ENCODE data around the gene ANXA4.

DNA sequence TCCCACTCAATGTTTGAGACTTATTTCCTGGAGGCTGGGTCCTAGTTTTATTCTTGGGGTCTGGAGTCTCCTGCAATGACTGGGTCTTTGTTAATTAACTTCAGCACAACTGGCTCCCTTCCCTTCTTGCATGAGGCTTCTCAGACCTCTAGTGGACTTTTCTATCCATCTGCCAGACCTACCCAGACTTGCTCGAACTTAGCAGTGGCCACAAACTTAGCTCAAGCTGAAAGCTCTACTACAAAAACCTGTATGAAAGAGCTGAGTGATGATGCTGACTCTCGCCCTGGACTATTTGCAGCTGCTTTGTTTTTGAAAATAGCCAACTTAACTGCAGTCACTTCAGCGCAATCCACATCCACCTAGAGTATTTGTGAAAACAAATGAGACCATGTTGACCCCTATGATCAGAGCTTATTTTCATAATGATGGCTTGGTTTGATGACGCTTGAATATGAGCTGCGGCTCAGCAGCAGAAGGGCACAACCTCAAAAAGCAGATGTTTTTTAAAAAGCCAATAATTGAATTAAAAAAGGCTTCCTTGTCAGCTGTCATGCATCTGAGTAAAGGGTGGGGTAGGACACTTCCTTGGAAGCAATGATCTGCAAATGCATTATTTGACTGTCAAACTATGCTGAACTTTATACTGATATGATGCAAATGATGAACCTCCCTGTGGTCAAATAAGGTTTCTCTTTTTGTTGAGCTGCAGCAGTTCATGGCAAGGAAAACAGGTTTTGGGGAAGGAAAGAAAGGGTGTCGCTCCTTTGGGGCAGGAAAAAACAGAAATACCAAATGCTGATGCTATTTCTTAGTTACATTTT is 10.6 kb upstream of the ANXA4 start:
- TF ChIP-seq, protein P1, sequence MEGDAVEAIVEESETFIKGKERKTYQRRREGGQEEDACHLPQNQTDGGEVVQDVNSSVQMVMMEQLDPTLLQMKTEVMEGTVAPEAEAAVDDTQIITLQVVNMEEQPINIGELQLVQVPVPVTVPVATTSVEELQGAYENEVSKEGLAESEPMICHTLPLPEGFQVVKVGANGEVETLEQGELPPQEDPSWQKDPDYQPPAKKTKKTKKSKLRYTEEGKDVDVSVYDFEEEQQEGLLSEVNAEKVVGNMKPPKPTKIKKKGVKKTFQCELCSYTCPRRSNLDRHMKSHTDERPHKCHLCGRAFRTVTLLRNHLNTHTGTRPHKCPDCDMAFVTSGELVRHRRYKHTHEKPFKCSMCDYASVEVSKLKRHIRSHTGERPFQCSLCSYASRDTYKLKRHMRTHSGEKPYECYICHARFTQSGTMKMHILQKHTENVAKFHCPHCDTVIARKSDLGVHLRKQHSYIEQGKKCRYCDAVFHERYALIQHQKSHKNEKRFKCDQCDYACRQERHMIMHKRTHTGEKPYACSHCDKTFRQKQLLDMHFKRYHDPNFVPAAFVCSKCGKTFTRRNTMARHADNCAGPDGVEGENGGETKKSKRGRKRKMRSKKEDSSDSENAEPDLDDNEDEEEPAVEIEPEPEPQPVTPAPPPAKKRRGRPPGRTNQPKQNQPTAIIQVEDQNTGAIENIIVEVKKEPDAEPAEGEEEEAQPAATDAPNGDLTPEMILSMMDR (conservative IDR thresholded peaks at IDR 0.05; ENCODE audit: low read depth in 2 of 2) = no peak
- no peak for TF ChIP-seq NANOG (IDR thresholded peaks at IDR 0.05; ENCODE audit: borderline replicate concordance)
- TF ChIP-seq EZH2phosphoT487 (IDR thresholded peaks at IDR 0.05; ENCODE audit: unreplicated experiment) = no peak
- TF ChIP-seq EZH2 (IDR thresholded peaks at IDR 0.05; ENCODE audit: low read depth, unreplicated experiment) = no peak
- TF ChIP-seq STAT1 (IDR thresholded peaks at IDR 0.05; ENCODE audit: unreplicated experiment) = no peak
- no peak for TF ChIP-seq CREB1 (CRISPR knock-in tag; IDR thresholded peaks at IDR 0.05; ENCODE audit: low read depth)
- TF ChIP-seq, protein P2, sequence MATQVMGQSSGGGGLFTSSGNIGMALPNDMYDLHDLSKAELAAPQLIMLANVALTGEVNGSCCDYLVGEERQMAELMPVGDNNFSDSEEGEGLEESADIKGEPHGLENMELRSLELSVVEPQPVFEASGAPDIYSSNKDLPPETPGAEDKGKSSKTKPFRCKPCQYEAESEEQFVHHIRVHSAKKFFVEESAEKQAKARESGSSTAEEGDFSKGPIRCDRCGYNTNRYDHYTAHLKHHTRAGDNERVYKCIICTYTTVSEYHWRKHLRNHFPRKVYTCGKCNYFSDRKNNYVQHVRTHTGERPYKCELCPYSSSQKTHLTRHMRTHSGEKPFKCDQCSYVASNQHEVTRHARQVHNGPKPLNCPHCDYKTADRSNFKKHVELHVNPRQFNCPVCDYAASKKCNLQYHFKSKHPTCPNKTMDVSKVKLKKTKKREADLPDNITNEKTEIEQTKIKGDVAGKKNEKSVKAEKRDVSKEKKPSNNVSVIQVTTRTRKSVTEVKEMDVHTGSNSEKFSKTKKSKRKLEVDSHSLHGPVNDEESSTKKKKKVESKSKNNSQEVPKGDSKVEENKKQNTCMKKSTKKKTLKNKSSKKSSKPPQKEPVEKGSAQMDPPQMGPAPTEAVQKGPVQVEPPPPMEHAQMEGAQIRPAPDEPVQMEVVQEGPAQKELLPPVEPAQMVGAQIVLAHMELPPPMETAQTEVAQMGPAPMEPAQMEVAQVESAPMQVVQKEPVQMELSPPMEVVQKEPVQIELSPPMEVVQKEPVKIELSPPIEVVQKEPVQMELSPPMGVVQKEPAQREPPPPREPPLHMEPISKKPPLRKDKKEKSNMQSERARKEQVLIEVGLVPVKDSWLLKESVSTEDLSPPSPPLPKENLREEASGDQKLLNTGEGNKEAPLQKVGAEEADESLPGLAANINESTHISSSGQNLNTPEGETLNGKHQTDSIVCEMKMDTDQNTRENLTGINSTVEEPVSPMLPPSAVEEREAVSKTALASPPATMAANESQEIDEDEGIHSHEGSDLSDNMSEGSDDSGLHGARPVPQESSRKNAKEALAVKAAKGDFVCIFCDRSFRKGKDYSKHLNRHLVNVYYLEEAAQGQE (IDR thresholded peaks at IDR 0.05; ENCODE audit: unreplicated experiment) = no peak
- TF ChIP-seq POLR2AphosphoS5 (IDR thresholded peaks at IDR 0.05; ENCODE audit: low read depth) = no peak
- TF ChIP-seq, protein P3, sequence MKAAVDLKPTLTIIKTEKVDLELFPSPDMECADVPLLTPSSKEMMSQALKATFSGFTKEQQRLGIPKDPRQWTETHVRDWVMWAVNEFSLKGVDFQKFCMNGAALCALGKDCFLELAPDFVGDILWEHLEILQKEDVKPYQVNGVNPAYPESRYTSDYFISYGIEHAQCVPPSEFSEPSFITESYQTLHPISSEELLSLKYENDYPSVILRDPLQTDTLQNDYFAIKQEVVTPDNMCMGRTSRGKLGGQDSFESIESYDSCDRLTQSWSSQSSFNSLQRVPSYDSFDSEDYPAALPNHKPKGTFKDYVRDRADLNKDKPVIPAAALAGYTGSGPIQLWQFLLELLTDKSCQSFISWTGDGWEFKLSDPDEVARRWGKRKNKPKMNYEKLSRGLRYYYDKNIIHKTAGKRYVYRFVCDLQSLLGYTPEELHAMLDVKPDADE (IDR thresholded peaks at IDR 0.05) = no peak
